HL-60/S4 (cell line): ENCODE data around the gene RGS17.

Source experiments
- in situ Hi-C: fragments of 300-500 bp; cut with MboI; formaldehyde crosslinking; loops from 2 replicates; pipeline ENCODE4 v1.14.3; 2022; ENCODE audit warnings: low sequenced_read_pairs

The RGS17 gene

GRCh38 chr6:153086225-153086990 lies 44.7 kb downstream of the RGS17 start:
- in situ Hi-C loops, result no loop called here

- in situ Hi-C loops, result no loop called here
These were observed 45.8 kb downstream of the RGS17 start for GRCh38 chr6:153085239-153085638.

GRCh38 chr6:153084393-153084792 lies 46.7 kb downstream of the RGS17 start:
- in situ Hi-C loops, result no loop called here

GRCh38 chr6:153083869-153084268 lies 47.2 kb downstream of the RGS17 start:
- in situ Hi-C loops, result no loop called here

- in situ Hi-C loops, result no loop called here
These were observed 49.2 kb downstream of the RGS17 start for GRCh38 chr6:153081914-153082313.

- in situ Hi-C loops, result no loop called here
These were observed 54.7 kb downstream of the RGS17 start for GRCh38 chr6:153076431-153076830.

- in situ Hi-C loops, result no loop called here
These were observed 56.3 kb downstream of the RGS17 start for GRCh38 chr6:153074761-153075160.

GRCh38 chr6:153073841-153074240 lies 57.2 kb downstream of the RGS17 start:
- in situ Hi-C loops, result no loop called here

GRCh38 chr6:153070756-153071155 lies 60.3 kb downstream of the RGS17 start:
- in situ Hi-C loops, result no loop called here

GRCh38 chr6:153069897-153070296 lies 61.2 kb downstream of the RGS17 start:
- in situ Hi-C loops, result no loop called here

- in situ Hi-C loops, result no loop called here
These were observed 65.9 kb downstream of the RGS17 start for GRCh38 chr6:153065222-153065621.

GRCh38 chr6:153063936-153064335 lies 67.1 kb downstream of the RGS17 start:
- in situ Hi-C loops, result no loop called here

- in situ Hi-C loops, result no loop called here
These were observed 68.6 kb downstream of the RGS17 start for GRCh38 chr6:153062516-153062915.

GRCh38 chr6:153059757-153060156 lies 71.3 kb downstream of the RGS17 start:
- in situ Hi-C loops, result no loop called here

GRCh38 chr6:153059311-153059710 lies 71.8 kb downstream of the RGS17 start:
- in situ Hi-C loops, result no loop called here

GRCh38 chr6:153058909-153059308 lies 72.2 kb downstream of the RGS17 start:
- in situ Hi-C loops, result no loop called here

GRCh38 chr6:153058291-153058690 lies 72.8 kb downstream of the RGS17 start:
- in situ Hi-C loops, result no loop called here

- in situ Hi-C loops, result no loop called here
These were observed 74.8 kb downstream of the RGS17 start for GRCh38 chr6:153056308-153056707.

- in situ Hi-C loops, result no loop called here
These were observed 79.3 kb downstream of the RGS17 start for GRCh38 chr6:153051801-153052200.

- in situ Hi-C loops, result no loop called here
These were observed 82.5 kb downstream of the RGS17 start for GRCh38 chr6:153048631-153049030.

- in situ Hi-C loops, result no loop called here
These were observed 83.7 kb downstream of the RGS17 start for GRCh38 chr6:153047386-153047785.

GRCh38 chr6:153045271-153045670 lies 85.8 kb downstream of the RGS17 start:
- in situ Hi-C loops, result no loop called here

- in situ Hi-C loops, result no loop called here
These were observed 86.8 kb downstream of the RGS17 start for GRCh38 chr6:153044295-153044694.
